Thymus (tissue), 11 donors: ENCODE data around the gene GALNT2. TPM values are rescaled to one million over a fixed set of nuclear protein-coding genes. Genes with fewer than 3 reads are reported as not detected.
A peak's percentile ranks its signal among the peaks of the same experiment; 100 is the strongest.

Experiments used
- DNase-seq, 9 donors: peaks; one replicate each; pipeline ENCODE4 v3.0.0-alpha.2; 2013; ENCODE audit warnings: low spot score in 9 of 9, low read depth in 6 of 9, missing footprints in 1 of 9
- H3K27ac ChIP-seq, 2 donors: one replicate each; pipeline ENCODE4 v1.5.1; 2013; ENCODE audit warnings: control low read depth in 1 of 2, low read depth in 1 of 2, low read length in 1 of 2, mild to moderate bottlenecking in 1 of 2, moderate library complexity in 1 of 2
- H3K27me3 ChIP-seq, 2 donors: one replicate each; pipeline ENCODE4 v1.5.1; 2013; ENCODE audit warnings: low read length in 1 of 2; ENCODE audit not compliant: control insufficient read depth in 2 of 2, insufficient read depth in 1 of 2
- H3K36me3 ChIP-seq, 2 donors: one replicate each; pipeline ENCODE4 v1.5.1; 2013; ENCODE audit warnings: low read length in 1 of 2, mild to moderate bottlenecking in 1 of 2, moderate library complexity in 1 of 2; ENCODE audit not compliant: control insufficient read depth in 2 of 2, insufficient read depth in 2 of 2
- H3K4me1 ChIP-seq, 2 donors: one replicate each; pipeline ENCODE4 v1.5.1; 2013; ENCODE audit warnings: low read length in 2 of 2; ENCODE audit not compliant: control insufficient read depth in 2 of 2, insufficient read depth in 2 of 2
- H3K4me3 ChIP-seq, 2 donors: one replicate each; pipeline ENCODE4 v1.5.1; 2013; ENCODE audit warnings: low read length in 2 of 2, control low read depth in 1 of 2, mild to moderate bottlenecking in 1 of 2
- H3K9me3 ChIP-seq, 2 donors: one replicate each; pipeline ENCODE4 v1.5.1; 2013; ENCODE audit warnings: low read length in 1 of 2, mild to moderate bottlenecking in 1 of 2; ENCODE audit not compliant: control insufficient read depth in 2 of 2, insufficient read depth in 1 of 2
- WGBS: extraction: QIAGEN DNeasy Blood & Tissue Kit; methylation state at CpG from one replicate; pipeline ENCODE4 v1.1.7; 2013; 5-methylcytosine and 5-hydroxymethylcytosine counted together
- polyA plus RNA-seq: library from polyadenylated mRNA; stranded (reverse); fragments of 200-250 nt; gene quantifications from one replicate; pipeline ENCODE4 v1.2.3, GENCODE V29; 2013
- total RNA-seq: library from RNA; stranded (reverse); fragments of 120-200 nt; gene quantifications from one replicate; pipeline ENCODE4 v1.2.4, GENCODE V29; 2013
- donor health status: healthy.

Gene GALNT2
- total and polyA plus RNA-seq, 2 donors: 33.9 to 42.5 TPM

GRCh38 chr1:230175163-230175747 is 108.2 kb downstream of the GALNT2 start:
- no peak overlapping the region for H3K4me3 ChIP-seq
- no peak for DNase-seq
- no peaks in the 10 kb centered on the region for H3K27me3 ChIP-seq
- WGBS: 43% methylated on average over 4 of the region's 4 CpGs
- H3K27ac ChIP-seq: peak overlapping the region in 1 of 2 donors; percentile 3
- H3K36me3 ChIP-seq: peaks cover 10 to 40% of the 10 kb centered on the region in 2 donors
- peaks cover 46 to 59% of the 10 kb centered on the region in 2 donors for H3K4me1 ChIP-seq
- no peaks in the 10 kb centered on the region for H3K9me3 ChIP-seq

GRCh38 chr1:230175839-230176238 is 108.8 kb downstream of the GALNT2 start:
- Histone ChIP-seq H3K4me3 (no peak overlapping the region), H3K27me3 (no peaks in the 10 kb centered on the region), H3K4me1 (peaks cover 42 to 55% of the 10 kb centered on the region in 2 donors), H3K36me3 (peaks cover 10 to 42% of the 10 kb centered on the region in 2 donors), H3K9me3 (no peaks in the 10 kb centered on the region), H3K27ac (no peak overlapping the region)
- no peak for DNase-seq
- 85% methylated on average over 5 of the region's 5 CpGs for WGBS

GRCh38 chr1:230176326-230176725 is 109.3 kb downstream of the GALNT2 start:
- Histone ChIP-seq H3K4me3 (no peak overlapping the region), H3K4me1 (peaks cover 41 to 54% of the 10 kb centered on the region in 2 donors), H3K27ac (peak overlapping the region in 1 of 2 donors; percentile 55), H3K27me3 (no peaks in the 10 kb centered on the region), H3K36me3 (peaks cover 10 to 46% of the 10 kb centered on the region in 2 donors), H3K9me3 (no peaks in the 10 kb centered on the region)
- DNase-seq: no peak
- 66% methylated on average over 4 of the region's 4 CpGs for WGBS

- WGBS: 54% methylated on average over 17 of the region's 17 CpGs
- no peak overlapping the region for H3K4me3 ChIP-seq
- DNase-seq: peak in 1 of 9 donors; percentile 72
- H3K36me3 ChIP-seq: peaks cover 10 to 43% of the 10 kb centered on the region in 2 donors
- H3K27me3 ChIP-seq: no peaks in the 10 kb centered on the region
- peaks cover 41 to 51% of the 10 kb centered on the region in 2 donors for H3K4me1 ChIP-seq
- H3K9me3 ChIP-seq: no peaks in the 10 kb centered on the region
- H3K27ac ChIP-seq: peak overlapping the region in 1 of 2 donors; percentile 55
These were observed 109.9 kb downstream of the GALNT2 start for GRCh38 chr1:230176871-230177411.

- Histone ChIP-seq H3K27ac (no peak overlapping the region), H3K36me3 (peaks cover 10 to 29% of the 10 kb centered on the region in 2 donors), H3K9me3 (no peaks in the 10 kb centered on the region), H3K27me3 (no peaks in the 10 kb centered on the region), H3K4me1 (peaks cover 24 to 33% of the 10 kb centered on the region in 2 donors), H3K4me3 (no peak overlapping the region)
- DNase-seq: no peak
- WGBS: 97% methylated on average over 2 of the region's 2 CpGs
These were observed 112.2 kb downstream of the GALNT2 start for GRCh38 chr1:230179249-230179648.

GRCh38 chr1:230185076-230186001 is 118.3 kb downstream of the GALNT2 start:
- Histone ChIP-seq H3K27ac (peak overlapping the region in 1 of 2 donors; percentile 50), H3K4me1 (peaks cover 46 to 56% of the 10 kb centered on the region in 2 donors), H3K4me3 (no peak overlapping the region), H3K36me3 (peaks cover 5 to 22% of the 10 kb centered on the region in 2 donors), H3K9me3 (no peaks in the 10 kb centered on the region), H3K27me3 (no peaks in the 10 kb centered on the region)
- WGBS: 69% methylated on average over 10 of the region's 10 CpGs
- DNase-seq: no peak

GRCh38 chr1:230186003-230186863 is 119.2 kb downstream of the GALNT2 start:
- no peak for DNase-seq
- Histone ChIP-seq H3K4me1 (peaks cover 55 to 65% of the 10 kb centered on the region in 2 donors), H3K27ac (peak overlapping the region in 1 of 2 donors; percentile 50), H3K27me3 (no peaks in the 10 kb centered on the region), H3K9me3 (no peaks in the 10 kb centered on the region), H3K4me3 (no peak overlapping the region), H3K36me3 (peaks cover 5 to 16% of the 10 kb centered on the region in 2 donors)
- WGBS: 75% methylated on average over 9 of the region's 9 CpGs

GRCh38 chr1:230186874-230187273 is 119.8 kb downstream of the GALNT2 start:
- Histone ChIP-seq H3K27ac (no peak overlapping the region), H3K9me3 (no peaks in the 10 kb centered on the region), H3K36me3 (peaks cover 5 to 15% of the 10 kb centered on the region in 2 donors), H3K4me1 (peaks cover 57 to 71% of the 10 kb centered on the region in 2 donors), H3K27me3 (no peaks in the 10 kb centered on the region), H3K4me3 (no peak overlapping the region)
- DNase-seq: peak in 1 of 9 donors; percentile 68
- WGBS: 11% methylated on average over 4 of the region's 4 CpGs
